ENCODE data around the gene TBPL2.
A peak's percentile ranks its signal among the peaks of the same experiment; 100 is the strongest.

Gene TBPL2

DNA sequence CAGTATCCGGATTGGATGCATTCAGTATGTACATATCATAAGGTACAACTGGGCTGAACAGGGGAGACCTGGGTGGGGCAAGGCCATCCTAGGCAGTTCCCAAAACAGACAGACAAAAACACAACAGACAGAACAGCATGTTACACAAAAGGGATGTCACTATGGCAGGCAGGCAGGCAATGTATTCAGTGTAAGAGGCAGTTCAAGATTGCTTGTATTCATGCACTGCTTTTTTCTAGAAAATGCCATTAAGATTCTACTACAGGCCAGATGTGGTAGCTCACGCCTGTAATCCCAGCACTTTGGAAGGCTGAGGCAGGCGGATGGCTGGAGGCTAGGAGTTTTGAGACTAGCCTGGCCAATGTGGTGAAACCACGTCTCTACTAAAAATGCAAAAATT, 3.5 kb downstream of the TBPL2 start:
- no peak for TF ChIP-seq CTCF (IDR thresholded peaks at IDR 0.05)

DNA sequence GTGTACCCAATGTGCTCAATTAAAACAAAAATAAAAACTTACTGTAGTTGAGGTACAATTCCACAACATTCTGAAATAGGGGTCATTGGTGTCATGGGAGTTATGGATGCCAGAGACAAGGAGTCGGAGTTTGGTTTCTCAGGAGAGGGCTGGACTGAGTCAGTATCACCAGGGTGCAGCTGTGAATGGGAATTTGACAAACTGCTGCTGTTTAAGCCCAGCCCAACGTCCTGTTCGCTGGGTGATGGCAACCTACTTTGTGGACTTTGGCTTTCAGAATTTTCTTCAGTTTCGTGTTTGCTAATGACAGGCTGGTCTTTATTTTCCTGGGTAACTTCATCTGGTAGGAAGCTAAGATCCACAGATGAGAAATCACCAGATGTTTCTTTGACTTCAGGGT, 3.9 kb downstream of the TBPL2 start:
- TF ChIP-seq CTCF (IDR thresholded peaks at IDR 0.05), result no peak

DNA sequence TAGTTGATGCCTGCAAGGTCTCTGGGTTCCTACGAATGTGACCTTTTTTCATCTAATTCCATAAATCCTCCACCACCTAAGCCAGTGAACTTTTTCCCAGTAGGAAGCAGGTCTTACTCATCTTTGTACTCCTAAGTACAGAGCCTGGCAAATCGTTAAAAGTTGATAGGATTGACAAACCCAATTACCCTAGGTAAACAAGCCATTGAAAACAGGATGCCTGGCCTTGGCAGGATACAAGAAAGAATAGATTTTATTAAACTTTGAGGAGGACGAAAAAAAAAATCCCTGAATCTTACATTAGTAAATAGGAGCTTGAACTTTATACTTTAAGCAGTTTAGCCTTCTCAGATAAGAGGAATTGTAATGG, 5.6 kb downstream of the TBPL2 start:
- TF ChIP-seq CTCF (IDR thresholded peaks at IDR 0.05), result no peak

GRCh38 chr14:55433880-55434804, 6.3 kb downstream of the TBPL2 start:
- TF ChIP-seq CTCF (IDR thresholded peaks at IDR 0.05), result no peak

GRCh38 chr14:55432628-55433027, 7.8 kb downstream of the TBPL2 start:
- TF ChIP-seq CTCF (IDR thresholded peaks at IDR 0.05), result no peak

DNA sequence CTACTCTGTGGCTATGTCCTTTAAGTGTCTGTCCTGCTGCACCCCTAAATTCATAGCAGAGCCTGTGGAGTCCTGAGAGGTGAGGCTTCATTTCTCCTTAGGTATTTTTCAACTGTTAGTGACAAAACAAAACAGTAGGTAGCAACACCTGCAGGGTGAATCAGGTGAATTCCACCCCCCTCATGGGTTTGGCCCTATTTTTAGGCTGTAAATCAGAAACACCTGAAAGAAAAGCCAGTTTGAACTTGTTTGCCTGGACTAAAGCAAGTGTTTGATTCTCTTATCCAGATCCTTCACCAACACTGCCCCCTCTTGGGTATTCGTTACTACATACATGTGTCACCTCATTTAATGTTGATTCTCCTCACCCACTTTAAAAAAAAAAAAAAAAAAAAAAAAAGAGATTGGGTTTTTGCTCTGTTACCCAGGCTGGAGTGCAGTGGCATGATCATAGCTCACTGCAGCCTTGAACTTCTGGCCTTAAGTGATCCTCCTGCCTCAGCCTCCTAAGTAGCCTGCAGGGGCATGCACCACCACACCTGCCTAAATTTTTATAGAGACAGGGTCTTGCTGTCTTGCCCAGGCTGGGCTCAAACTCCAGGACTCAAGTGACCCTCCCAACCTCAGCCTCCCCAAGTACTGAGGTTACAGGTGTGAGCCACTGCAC, 10.3 kb downstream of the TBPL2 start:
- TF ChIP-seq CTCF (IDR thresholded peaks at IDR 0.05), result peak; percentile 50

GRCh38 chr14:55427439-55427838, 13.0 kb downstream of the TBPL2 start:
- no peak for TF ChIP-seq CTCF (IDR thresholded peaks at IDR 0.05)
